SIG-M5 (cell line): ENCODE measurements around the gene POU2AF2.
"Not testable (repeated sequence)": the region's sequence is repeated elsewhere in the genome, so short reads cannot be mapped to it uniquely, and the experiment has no call there.

Experiments
- DNase-seq: peaks from one replicate; lab custom pipeline; 2025; lab: John Stamatoyannopoulos, UW

POU2AF2 gene

DNA sequence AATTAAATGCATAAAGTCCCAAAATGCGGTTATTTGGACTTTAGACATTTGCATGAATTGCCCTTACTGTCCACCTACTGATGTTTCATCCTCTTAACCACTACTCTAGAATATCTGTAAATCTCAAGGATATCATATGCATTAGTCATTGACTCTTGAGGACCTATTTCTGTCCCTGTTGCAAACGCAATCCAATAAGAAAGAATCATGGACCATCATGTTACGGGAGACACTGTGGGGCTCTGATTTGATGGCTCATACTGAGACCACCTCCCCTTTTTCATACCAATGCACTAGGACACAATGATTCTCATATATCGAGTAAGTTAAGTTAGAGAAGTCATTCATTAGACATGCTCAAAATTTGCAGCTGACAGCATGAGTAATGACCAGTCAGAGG is 14.4 kb downstream of the POU2AF2 start:
- DNase-seq, result no peak

DNA sequence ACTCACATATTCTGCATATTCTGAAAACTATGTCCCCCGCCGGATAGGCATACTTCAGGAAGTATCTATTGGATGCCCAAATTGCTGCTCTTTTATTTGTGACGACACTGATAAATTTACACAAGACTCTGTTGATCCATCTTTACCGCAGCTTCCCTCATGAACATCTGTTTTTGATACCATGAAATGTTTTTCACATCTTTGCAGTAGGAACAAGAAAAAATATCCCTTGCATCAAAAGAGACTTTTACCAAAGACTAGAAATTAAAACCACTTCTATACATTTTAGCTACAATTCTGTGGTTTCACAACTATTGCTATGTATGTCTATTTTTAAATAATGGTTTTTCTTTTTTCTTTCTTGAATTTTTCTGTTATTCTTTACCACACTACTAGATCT is 15.3 kb downstream of the POU2AF2 start:
- DNase-seq, result no peak

DNA sequence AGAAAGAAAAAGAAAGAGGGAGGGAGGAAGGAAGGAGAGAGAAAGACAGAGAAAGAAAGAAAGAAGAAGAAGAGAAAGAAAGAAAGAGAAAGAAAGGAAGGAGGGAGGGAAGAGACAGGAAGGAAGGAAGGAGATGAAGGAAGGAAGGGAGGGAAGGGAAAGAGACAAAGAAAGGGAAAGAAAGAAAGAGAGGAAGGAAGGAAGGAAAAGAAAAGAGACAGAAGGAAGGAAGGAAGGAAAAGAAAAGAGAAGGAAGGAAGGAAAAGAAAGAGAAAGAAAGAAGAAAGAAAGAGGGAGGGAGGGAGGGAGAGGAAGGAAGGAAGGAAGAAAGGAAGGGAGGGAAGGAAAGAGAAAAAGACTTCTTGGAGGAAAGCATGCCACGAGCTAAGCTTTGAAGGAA is 19.1 kb downstream of the POU2AF2 start:
- no peak for DNase-seq

DNA sequence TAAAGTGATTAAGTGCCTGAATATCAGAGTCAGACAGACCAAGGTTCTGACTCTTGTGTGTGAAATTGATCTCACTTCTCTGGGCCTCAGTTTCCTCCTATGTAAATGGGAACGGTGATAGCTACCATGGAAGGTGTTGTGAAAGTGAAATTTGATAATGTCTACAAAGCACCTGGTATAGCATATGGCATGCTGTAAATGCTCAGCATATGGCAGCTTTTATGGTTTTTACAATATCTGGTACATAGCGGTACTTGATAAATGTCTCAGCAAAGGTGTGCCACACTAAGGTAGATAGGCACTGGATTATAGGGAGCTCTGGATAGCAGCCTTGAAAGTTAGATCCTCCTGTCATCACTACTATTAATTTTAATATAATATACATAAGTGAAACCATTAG is 19.9 kb downstream of the POU2AF2 start:
- no peak for DNase-seq

DNA sequence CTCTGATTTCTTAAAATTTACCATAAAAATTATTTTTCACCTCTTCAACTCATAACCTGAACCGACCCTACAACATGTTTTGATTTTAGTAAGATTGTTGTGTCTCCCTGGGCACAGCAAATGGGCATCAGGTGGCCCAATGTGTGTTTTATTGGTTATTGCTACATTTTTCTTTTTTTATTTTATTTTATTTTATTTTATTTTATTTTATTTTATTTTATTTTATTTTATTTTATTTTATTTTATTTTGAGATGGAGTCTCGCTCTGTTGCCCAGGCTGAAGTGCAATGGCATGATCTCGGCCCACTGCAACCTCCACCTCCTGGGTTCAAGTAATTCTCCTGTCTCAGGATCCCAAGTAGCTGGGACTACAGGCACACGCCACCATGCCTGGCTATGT is 22.8 kb downstream of the POU2AF2 start:
- not testable (repeated sequence) for DNase-seq

DNA sequence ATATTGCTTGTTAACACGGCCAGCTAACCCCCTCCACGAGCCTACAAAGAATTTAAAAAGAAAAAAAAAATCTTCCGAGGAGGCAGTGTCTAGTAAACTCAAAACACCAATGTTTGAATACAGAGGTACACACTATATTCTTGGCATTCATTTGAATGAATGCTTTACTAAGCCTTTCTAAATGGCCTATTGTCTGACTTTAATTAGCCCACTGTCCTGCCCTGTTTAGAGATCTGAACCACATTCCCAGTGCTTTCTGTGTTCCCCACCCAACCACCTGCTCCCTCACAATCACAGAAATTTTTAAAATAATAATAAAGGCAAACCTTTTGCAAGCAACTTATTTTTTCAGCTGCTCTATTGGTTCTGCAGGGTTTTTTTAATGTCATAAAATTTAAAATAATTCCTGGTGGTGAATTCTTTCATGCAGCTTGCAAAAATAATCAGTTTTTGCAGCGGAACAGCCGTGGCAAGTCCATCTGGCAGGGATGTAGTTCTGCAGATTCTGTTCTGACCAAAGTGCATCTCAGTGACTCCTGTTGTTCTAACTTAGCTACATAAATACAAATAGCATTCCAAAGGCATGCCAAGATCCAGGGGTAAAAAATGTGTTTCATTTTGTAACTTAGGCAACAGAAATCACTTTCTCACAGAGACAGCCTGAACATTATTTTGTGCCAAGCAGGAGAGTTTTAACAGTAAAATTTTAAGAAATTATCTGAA is 23.8 kb downstream of the POU2AF2 start:
- no peak for DNase-seq

DNA sequence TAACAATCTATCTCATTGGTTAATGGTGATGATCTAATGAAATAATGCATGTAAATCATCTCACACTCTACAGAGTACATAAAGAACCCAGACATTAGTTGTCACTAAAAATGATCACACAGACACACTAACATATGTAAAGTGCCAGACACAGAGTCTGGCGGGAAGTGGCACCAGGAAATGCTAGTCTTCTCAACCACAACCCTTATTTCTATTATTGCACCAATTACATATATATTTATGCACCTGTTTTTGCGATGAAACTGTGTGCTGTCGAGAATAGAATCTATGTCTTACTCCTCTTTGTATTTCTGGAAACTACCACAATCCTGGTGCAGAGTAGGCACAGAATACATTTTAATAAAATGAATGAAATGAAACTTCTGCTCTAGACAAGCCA is 26.9 kb downstream of the POU2AF2 start:
- DNase-seq, result no peak

DNA sequence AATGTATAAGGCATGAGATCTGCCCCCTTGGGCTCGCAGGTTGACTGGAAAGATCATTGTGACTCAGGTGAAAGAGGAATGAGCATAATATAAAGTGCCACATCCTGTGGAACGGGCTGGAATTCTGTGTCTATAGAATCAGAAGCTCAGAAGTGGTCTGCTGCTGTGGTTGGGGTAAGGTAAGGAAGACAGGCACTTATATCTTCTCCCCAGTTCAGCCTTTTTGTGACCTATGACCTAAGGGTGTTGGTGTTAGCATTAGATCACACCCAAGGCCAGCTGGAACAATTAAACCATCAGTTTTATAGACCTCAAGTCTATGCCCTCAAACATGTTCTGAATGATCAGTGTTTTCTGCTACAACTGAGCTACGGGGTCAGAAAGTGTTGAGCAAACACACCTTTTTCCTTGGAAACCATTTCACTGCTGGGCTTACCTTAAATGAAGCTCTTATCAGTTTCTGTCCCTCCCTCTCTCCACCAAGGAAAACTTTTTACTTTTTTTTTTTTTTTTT is 37.1 kb downstream of the POU2AF2 start:
- DNase-seq, result no peak

DNA sequence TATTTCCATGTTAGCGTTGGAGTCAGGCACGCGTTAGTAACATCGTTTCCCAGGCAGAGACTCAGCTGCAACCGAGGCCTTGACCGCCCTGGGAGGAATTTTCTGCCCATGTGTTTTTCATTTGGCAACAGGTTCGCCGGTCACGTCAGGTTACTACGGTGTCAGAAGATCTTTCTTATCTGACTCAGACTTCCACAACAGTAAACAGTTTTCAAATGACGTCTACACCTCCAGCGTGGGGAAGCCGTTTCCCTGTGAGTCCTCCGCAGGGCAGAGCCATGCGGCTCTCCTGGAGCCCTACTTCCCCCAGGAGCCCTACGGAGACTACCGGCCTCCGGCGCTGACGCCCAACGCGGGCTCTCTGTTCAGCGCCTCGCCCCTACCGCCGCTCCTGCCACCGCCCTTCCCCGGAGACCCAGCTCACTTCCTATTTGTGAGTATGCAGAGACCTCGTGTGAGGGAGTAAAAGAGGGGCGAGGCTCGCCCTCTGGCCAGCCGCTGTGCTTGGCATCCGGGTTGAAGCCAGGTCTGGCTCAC is 38.5 kb downstream of the POU2AF2 start:
- no peak for DNase-seq

DNA sequence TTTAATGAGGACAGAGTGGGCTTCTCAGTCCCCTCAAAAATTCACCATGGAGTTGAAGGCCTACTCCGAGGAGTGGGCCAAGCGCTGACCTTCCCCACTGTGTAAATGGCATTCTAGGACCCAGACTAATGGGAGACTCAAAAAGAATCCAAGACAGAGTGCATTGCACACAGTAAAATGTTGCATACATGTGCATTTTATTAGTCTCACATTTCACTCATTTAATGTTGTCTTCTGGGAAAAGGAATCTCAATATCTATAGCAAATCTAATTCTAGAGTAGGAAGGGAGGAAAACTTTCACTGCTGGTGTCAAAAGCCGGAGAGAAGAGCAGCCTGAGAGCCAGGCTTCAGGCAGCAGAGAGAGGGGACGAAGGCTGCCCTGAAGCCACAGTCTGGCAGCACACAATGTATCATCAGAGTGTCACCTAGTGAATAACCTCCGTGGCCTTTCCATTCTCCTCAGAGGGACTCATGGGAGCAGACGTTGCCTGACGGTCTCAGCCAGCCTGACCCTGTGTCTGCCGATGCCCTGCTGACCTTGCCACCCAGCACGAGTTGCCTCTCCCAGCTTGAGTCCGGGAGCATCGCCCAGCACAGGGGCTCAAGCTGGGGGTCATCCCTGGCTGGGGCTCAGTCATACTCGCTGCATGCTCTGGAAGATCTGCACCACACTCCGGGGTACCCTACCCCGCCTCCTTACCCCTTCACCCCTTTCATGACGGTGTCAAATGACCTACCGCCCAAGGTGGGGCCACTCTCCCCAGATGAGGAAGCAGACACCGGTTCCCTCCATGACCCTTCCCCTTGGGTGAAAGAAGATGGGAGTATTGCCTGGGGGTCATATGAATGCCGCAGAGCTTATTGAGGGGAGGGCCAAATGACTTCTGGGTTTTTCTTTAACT is 39.9 kb downstream of the POU2AF2 start:
- DNase-seq, result no peak

DNA sequence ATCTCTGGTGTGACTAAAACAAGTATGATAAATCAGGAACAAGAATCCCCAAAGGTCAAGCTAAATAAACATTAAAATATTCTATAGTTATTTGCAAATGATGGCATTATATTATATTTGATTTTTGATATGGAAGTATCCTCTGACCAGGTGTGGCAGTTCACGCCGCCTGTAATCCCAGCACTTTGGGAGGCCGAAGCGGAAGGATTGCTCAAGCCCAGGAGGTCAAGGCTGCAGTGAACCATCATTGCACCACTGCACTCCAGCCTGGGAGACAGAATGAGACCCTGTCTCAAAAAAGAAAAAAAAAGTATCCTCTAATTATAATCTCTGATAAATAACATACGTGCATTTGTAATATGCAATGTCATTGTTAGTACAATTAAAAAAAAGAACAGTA is 46.2 kb downstream of the POU2AF2 start:
- no peak for DNase-seq

DNA sequence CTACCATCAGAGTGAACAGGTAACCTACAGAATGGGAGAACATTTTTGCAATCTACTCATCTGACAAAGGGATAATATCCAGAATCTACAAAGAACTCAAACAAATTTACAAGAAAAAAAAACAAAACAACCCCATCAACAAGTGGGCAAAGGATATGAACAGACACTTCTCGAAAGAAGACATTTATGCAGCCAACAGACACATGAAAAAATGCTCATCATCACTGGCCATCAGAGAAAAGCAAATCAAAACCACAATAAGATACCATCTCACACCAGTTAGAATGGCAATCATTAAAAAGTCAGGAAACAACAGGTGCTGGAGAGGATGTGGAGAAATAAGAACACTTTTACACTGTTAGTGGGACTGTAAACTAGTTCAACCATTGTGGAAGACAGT is 46.9 kb downstream of the POU2AF2 start:
- DNase-seq, result not testable (repeated sequence)

DNA sequence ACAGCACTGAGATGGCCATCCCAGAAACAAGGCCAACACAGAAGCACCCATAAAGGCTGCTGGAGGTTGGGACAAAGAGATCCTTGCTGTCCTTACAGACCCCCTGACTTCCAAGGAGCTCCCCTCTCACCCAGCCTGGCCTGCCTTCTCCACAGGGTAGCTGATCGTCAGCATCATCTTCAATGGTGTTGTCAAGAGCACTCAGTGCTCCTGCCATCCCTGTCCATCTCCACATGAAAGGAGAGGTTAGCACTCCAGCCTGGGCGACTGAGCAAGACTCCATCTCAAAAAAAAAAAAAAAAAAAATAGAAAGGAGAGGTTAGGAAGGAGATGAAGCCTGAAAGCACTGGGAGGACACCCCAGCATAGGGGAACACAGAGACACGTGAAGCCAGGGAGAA is 50.7 kb downstream of the POU2AF2 start:
- no peak for DNase-seq

DNA sequence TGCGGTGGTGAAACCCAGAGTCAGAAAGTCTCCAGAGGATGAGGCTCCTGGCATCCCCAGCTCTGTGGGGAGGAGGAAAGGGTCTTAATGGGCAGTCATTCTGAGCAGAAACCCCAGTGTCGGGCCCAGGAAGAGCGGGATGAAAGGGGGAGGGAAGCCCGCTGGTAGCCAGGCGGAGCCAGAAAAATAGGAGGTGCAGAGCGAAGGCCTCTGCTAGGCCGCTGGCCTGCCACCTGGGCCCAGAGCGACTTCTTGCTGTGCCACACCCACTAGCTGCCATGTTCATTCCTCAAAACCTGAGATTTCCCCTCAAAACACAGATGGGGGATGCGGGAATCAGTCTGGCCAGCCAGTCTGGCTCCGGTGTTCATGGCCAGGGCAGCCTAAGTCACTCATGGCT is 52.2 kb downstream of the POU2AF2 start:
- no peak for DNase-seq

DNA sequence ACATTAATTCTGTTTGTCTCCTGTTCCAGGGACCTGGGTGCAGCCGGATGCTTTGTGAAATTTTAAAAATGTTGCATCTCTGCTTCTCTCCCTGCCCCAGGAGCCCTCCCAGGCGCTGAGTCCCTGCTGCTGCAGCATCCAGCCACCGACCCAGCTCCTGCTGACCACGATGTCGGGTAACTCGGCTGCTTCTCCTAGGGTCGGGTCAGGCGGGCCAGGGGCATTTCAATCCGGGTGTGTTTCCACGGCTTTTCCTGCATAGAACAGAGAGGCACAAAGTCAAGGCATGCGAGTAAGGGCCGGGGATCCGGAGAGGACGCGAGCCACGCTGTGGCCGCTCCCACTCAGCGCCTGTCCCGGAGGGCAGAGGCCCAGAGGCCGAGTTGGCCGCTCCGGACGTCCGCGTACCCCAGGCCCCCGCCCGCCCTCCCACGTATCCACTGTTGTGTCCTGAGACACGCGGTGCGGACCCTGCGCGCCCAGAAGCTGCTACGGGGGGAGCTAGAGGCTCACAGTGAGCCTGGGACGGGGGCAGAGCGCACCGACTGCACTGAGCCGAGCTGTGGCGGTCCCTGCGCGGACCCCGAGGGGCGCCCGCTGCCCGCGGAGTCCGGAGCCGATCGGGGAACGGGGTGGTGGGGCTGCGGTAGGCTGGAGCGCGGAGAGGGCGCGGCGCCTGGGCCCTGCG is 53.0 kb downstream of the POU2AF2 start, which contains the start of gene POU2AF3:
Gene POU2AF3 (plus strand): TSS at position 134 of the 688 bp plus-strand sequence. CDS start 36 bp downstream, at position 170.
- DNase-seq, result no peak

DNA sequence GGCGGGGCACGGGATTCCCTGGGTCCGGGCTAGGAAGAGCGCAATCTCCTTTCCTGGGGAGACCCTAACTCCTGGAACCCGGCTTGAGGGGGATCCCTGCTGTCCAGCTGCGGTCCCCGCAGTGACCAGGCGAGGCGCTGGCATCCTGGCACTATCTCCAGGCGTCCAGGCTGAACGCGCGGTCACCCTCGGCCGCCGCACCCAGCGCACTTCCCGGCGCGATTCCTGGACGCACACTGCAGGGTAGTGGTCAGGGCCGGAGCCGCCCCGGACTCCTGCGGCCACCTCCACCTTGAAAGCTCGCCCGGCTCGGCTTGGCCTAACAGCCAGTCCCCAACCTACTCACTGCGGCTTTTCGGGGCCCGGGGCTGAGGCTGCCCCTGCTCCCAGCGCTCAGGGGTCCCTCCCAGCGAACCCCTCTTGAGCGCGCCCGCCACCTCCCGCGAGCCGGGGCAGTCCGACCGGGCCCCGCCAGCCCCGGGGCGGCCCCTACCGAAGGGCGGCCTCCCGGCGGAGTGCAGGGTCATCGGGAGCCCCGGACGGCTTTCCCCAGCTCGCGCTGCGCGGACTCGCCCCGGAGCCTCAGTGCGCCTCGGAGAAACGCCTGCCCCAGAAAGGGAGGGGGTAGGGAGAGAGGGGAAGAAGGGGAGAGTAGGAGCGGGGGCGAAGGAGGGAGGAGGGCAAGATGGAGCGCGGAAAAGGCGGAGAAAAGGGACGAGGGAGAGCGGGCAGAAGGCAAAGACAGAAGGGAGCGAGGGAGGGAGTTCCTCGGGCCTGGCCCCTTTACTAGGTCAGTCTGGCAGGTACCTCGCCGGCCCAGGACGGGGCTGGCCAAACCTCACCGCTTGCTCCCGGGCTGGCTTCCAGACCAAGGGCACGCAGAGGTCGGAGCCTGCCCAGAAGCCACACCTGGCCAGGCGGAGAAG is 53.8 kb downstream of the POU2AF2 start:
- DNase-seq, result no peak

DNA sequence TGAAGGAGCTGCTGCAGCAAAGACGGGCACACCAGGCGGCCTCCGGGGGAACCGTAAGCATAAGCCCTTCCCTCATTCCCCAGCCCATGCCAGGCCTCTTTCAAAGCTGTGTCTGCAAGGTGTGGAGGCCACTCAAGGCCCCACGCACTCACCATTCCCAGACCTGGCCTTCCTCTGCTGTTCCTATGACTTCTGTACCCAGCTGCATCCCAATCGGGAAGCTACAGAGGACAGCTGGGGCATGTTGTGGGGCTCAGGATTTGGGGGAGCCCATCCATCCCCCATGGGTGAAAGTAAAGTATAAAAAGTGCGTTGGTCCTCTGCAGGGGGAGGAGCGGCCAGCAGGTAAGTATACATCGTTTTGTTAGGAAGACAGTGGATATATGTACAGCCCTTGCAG is 55.0 kb downstream of the POU2AF2 start:
- no peak for DNase-seq

DNA sequence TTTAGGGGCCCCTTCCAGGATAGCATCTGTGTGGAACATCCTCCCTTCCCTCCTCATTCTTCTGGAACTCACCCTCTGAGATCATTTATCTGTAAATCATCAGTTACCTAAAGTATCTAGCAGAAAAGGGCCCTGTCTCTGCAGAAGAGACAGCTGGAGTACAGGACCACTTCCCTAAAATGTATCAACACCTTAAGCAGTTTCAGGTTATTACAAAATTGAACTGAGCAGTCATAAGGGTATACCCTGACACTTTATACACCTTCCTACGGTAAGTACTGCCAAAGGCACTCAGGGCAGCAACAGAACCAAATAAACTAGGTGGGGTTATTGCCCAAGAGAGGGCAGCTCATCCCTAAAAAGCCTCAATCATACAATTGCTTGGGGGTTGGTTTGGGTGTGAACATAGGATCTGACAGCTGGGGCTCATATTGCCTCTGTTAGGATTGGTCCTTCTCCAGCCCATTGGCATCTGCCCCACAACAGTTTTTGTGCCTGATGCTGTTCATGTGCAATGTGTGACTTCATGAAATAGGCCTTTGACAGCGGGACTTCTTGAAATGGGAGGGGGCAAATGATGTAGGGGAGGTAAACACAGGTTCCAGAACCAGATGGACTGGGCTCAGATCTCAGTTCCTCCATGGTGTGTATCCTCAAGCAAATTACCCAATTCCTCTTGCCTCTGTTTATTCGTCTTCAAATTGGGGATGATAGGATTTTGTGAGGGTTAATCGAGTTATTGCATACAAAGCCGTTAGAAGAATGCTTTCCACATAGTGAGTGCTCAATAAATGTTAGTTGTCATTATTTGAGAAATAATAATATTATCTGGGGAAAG is 55.7 kb downstream of the POU2AF2 start:
- DNase-seq, result no peak

DNA sequence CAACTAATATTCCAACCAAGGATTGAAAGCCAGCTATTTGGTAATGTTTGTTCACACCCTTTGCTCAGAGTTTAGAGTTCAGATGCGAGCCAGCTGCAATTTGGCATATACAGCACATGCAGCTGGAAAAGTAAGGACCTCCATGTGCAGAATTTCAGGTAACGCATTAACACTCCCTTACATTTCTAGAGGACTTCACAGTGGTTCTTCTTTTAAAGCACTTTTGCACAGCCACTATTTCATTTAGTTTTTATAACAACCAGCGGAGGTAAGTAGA is 56.3 kb downstream of the POU2AF2 start:
- DNase-seq, result no peak

DNA sequence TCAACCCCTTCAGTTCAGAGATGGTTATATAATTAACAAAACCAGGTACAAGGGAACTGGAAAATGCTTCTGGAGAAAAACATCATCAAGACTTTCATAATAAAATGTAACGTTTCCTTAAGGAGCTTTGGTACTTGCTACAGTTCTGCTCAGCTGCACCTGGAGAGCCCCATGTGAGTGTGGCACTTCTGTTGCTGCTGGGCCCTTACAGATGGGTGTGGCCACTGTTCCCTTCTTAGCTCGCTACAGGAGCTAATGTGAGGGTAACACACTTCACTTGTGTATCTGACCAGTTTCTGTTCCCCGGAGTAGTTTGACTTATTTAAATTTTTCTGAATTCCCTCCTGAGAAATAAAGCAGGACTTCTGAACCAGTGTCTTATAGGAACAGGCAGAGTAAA is 56.8 kb downstream of the POU2AF2 start:
- no peak for DNase-seq
